Measurements from ENCODE around the gene KCNA5.
A peak's percentile ranks its signal among the peaks of the same experiment; 100 is the strongest.

KCNA5 gene

GRCh38 chr12:5043589-5044419 is at the start of gene KCNA5:
TSS of gene KCNA5 (plus strand) at chr12:5043879. CDS start at chr12:5044148, 269 bp downstream.
- DNase-seq (ENCODE audit: low read depth in 2 of 3, low spot score in 1 of 3), result no peak

- DNase-seq (ENCODE audit: low read depth in 2 of 3, low spot score in 1 of 3), result no peak
Measured at GRCh38 chr12:4994622-4995021, 49.1 kb upstream of the KCNA5 start.

- no peak for DNase-seq (ENCODE audit: low read depth in 2 of 3, low spot score in 1 of 3)
Measured at GRCh38 chr12:4996714-4997113, 47.0 kb upstream of the KCNA5 start.

- DNase-seq (ENCODE audit: low read depth in 2 of 3, low spot score in 1 of 3), result no peak
Measured at GRCh38 chr12:4997939-4998338, 45.7 kb upstream of the KCNA5 start.

- DNase-seq (ENCODE audit: low read depth in 2 of 3, low spot score in 1 of 3), result no peak
Measured at GRCh38 chr12:5000204-5000603, 43.5 kb upstream of the KCNA5 start.

- no peak for DNase-seq (ENCODE audit: low read depth in 2 of 3, low spot score in 1 of 3)
Measured at GRCh38 chr12:5000658-5001385, 42.9 kb upstream of the KCNA5 start.

GRCh38 chr12:5003025-5003666 is 40.5 kb upstream of the KCNA5 start:
- DNase-seq (ENCODE audit: low read depth in 2 of 3, low spot score in 1 of 3), result peak; percentile 23 to 35 (median 31)

- DNase-seq (ENCODE audit: low read depth in 2 of 3, low spot score in 1 of 3), result no peak
Measured at GRCh38 chr12:5008661-5009060, 35.0 kb upstream of the KCNA5 start.

GRCh38 chr12:5010151-5010550 is 33.5 kb upstream of the KCNA5 start:
- no peak for DNase-seq (ENCODE audit: low read depth in 2 of 3, low spot score in 1 of 3)

- DNase-seq (ENCODE audit: low read depth in 2 of 3, low spot score in 1 of 3), result no peak
Measured at GRCh38 chr12:5012337-5012736, 31.3 kb upstream of the KCNA5 start.

- no peak for DNase-seq (ENCODE audit: low read depth in 2 of 3, low spot score in 1 of 3)
Measured at GRCh38 chr12:5013266-5013730, 30.4 kb upstream of the KCNA5 start.

- DNase-seq (ENCODE audit: low read depth in 2 of 3, low spot score in 1 of 3), result no peak
Measured at GRCh38 chr12:5014269-5014668, 29.4 kb upstream of the KCNA5 start.

GRCh38 chr12:5015711-5016492 is 27.8 kb upstream of the KCNA5 start:
- no peak for DNase-seq (ENCODE audit: low read depth in 2 of 3, low spot score in 1 of 3)

- no peak for DNase-seq (ENCODE audit: low read depth in 2 of 3, low spot score in 1 of 3)
Measured at GRCh38 chr12:5016526-5016925, 27.2 kb upstream of the KCNA5 start.

GRCh38 chr12:5017638-5018348 is 25.9 kb upstream of the KCNA5 start:
- DNase-seq (ENCODE audit: low read depth in 2 of 3, low spot score in 1 of 3), result no peak

- DNase-seq (ENCODE audit: low read depth in 2 of 3, low spot score in 1 of 3), result no peak
Measured at GRCh38 chr12:5018677-5019076, 25.0 kb upstream of the KCNA5 start.

GRCh38 chr12:5022025-5022424 is 21.7 kb upstream of the KCNA5 start:
- no peak for DNase-seq (ENCODE audit: low read depth in 2 of 3, low spot score in 1 of 3)

GRCh38 chr12:5022465-5023061 is 21.1 kb upstream of the KCNA5 start:
- peak in 2 of 3 donors; percentile 11 to 12 for DNase-seq (ENCODE audit: low read depth in 2 of 3, low spot score in 1 of 3)

GRCh38 chr12:5023842-5024241 is 19.8 kb upstream of the KCNA5 start:
- DNase-seq (ENCODE audit: low read depth in 2 of 3, low spot score in 1 of 3), result no peak

- no peak for DNase-seq (ENCODE audit: low read depth in 2 of 3, low spot score in 1 of 3)
Measured at GRCh38 chr12:5026342-5026938, 17.2 kb upstream of the KCNA5 start.
